ENCODE results near the gene ART4.

ART4 gene

DNA sequence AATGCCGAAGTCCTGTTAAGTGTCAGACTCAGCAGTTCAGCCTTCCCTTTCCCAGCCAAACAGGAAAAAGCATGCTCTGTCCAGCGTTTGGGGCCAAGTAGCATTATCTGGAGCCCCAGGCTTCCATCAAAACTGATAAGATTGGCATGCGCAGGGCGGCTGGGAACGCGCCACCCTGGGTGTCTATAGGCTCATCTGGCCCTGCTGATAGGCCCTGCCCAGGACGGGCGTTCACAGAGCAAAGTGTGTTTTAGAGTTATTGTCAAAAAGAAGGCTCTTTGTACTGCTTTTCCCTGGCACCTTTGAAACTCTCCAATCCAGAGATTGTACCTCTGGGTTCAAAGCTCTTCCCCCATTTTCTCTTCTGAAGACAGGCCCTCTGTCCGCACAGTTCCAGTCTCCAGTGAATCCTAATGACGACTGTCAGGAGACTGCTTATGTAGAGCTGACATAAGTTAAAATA lies at the start of gene ART4:
Gene ART4, minus strand, starts transcription at position 102 of the 463 bp plus-strand sequence. CDS start 413 bp downstream, outside the sequence.
- in situ Hi-C loops (cut with MboI; ENCODE audit: low sequenced_read_pairs) = loop anchor here (25.0 kb wide), 1 partner anchor 419 kb away; no protein-coding TSS in a partner anchor

DNA sequence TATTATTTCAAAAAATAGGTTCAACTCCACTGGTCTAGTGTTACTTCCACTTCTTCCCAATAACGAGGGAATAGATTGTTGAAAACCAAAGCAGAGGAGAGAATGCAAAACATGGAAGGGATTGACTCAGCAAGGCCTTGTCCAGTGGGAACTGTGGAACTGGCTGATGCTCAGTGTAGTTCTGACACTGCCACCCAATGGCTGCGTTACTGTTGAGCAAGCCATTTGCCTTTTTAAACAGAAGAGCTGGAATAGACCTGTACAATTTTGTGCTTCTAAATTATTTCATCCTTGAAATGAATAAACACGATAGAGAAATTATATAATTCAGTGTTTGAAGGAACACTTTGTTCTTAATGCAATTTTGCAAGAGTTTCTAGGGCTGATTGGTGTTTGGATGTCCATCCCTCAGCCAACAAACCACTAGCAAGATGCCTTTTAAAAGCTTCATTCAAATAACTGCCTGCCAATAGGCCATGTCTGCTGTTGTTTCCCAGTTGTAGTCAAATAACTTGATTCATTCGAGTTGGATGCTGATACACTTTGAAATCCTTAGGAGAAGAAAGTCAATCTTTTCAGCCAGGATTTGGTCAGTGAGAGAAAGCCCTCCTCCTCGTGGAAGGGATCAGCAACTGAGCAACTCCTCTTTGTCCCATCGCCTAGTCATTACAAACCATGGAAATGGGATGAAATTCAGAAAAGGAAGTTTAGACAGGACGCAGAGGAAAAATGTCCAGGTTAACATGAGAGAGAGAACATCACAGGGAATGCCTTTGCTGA lies 49.6 kb upstream of the ART4 start:
- in situ Hi-C loops (cut with MboI; ENCODE audit: low sequenced_read_pairs) = no loop called here

- in situ Hi-C loops (cut with MboI; ENCODE audit: low sequenced_read_pairs) = no loop called here
Observed at GRCh38 chr12:14890701-14891100, 47.4 kb upstream of the ART4 start.

DNA sequence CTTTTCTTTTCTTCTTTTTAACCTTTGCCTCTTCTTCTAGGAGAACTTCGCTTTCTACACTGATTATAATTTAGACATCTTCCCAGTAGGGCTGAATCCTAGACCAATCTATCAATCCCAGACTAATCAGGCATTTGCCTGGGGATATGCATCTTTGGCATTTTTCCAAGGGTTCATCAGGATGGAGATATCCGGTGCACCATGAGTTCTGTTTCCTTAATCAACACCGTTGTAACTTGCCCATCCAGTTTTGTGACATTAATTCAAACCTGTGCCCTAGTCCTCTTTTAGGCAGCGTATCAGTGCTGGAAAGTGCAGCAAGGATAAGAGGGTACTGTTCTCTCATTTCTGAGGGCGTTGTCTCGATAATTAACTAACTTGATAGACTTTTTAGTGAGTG lies 42.9 kb upstream of the ART4 start:
- in situ Hi-C loops (cut with MboI; ENCODE audit: low sequenced_read_pairs) = no loop called here

GRCh38 chr12:14885718-14886221 lies 42.4 kb upstream of the ART4 start, which contains the start of gene MGP:
TSS of gene MGP (minus strand) at chr12:14885854. CDS start at chr12:14885791, 63 bp downstream.
- in situ Hi-C loops (cut with MboI; ENCODE audit: low sequenced_read_pairs) = no loop called here

DNA sequence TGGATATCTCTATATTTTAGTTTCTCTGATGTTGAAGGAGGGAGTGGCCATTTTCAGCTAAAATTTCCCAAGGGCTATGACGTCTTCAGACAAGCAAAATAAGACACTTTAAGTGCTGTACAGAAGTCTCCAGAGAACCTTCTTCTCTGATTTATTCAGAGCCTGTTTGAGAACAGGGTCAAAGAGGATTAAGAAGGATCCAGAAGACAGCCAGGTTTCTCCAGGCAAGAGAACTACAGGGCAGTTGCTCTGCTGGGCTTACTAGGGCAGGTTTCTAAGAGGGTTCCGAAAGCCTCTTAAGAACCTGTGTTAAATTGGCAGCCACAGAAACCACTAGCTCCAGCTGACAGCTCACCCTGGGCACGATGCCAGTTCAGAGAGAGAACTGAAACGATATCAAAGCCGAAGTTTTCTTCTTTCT lies 41.1 kb upstream of the ART4 start:
- in situ Hi-C loops (cut with MboI; ENCODE audit: low sequenced_read_pairs) = no loop called here

DNA sequence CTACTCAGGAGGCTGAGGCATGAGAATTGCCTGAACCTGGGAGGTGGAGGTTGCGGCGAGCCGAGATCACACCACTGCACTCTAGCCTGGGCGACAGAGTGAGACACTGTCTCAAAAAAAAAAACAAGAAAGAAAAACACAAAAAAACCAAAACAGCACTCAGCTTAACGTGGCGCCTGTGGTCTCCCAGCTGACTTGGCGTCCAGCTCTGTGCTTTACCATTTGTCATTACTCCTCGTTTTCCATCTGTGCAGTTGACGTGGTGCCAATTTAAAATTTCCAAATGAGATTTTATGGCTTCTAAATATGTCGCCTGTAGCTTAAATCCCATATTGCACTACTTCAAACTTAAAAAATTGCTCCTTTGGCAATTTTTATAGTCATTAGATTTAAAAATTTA lies 40.4 kb upstream of the ART4 start:
- in situ Hi-C loops (cut with MboI; ENCODE audit: low sequenced_read_pairs) = no loop called here

GRCh38 chr12:14880890-14881453 lies 37.6 kb upstream of the ART4 start:
- in situ Hi-C loops (cut with MboI; ENCODE audit: low sequenced_read_pairs) = no loop called here

DNA sequence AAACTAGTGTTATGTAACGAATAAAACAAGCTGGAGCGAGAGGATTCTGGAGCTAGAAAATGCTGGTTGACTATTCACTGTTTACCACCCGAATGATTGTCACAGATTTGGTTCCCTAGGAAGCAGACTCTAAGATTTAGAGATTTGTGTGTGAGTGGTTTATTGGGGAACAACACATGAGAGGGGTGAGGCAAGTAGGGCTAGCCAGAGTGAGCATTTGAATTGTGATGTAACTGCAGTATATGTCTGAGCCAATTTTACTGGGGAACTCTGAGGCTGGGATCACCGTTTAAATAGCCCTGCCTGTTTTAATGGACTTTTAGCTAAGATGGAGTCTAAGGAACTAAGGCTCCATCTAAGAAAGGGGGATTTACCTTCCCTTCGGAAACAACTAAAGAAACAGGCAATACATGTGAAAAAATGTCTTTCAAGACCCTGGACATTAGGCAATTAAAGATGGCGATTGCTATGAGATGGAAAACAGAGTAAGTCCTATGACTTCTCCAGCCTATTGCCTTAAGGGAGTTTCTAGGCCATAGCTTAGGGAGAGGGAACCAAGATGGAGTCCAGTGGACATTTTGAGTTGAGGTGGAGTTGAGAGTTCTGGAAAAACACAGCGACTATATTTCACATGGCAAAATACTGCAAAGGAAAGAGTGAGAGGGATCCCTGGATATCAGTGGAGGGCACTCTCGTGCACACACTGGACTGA lies 36.1 kb upstream of the ART4 start:
- in situ Hi-C loops (cut with MboI; ENCODE audit: low sequenced_read_pairs) = no loop called here

DNA sequence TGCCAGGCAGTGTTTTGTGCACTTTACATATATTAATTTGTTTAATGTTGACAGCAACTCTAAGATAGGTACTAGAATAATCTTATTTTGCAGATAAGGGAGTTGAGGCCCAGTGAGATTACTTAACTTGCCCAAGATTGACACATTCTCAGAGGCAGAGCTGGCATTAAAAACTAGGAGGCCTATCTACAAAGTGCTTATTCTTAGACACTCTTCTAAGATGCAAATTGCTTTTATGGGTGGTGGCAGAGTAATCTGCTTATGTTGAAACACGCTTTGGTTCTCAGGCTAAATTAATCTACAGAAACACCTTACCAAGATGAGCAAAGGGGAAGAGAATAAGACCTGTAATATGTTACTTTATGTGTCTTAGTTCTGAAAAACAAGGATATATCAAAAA lies 35.2 kb upstream of the ART4 start:
- in situ Hi-C loops (cut with MboI; ENCODE audit: low sequenced_read_pairs) = no loop called here

DNA sequence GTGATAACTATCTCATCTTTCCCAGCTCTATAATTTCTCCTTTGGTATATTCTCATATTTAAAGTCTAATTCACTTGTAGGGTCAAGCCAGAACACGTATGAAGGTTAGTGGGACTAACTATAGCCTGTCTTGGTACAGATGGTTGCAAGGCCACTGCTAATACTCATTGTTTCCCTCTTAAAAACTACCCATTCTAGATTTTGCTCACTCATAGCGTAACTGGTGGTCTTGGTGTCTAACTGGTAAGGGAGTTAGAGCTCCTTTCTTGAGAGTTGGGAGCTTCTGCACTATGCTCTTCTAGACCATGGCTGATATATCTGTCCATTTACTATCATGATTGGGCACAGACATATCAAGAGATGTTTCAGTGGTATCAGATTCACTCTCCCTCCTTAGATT lies 33.5 kb upstream of the ART4 start:
- in situ Hi-C loops (cut with MboI; ENCODE audit: low sequenced_read_pairs) = no loop called here

DNA sequence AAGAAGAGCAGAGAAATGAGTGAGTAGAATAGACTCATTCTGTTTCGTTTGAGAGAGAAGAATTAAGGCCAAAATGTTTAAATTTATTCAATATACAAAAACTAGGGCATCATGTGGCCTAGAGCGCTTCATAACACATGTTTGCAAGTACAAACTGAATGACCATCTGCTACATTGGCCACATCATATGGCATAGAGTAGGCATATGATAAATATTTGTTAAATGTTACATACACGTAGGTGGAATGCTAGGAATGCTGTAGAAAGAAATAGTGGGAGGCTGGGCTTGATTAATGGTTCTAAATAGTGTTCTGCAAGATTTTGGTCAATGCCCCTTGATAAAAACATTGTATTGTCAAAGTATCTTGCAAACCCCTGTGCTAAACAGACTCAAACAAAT lies 31.6 kb upstream of the ART4 start:
- in situ Hi-C loops (cut with MboI; ENCODE audit: low sequenced_read_pairs) = no loop called here

DNA sequence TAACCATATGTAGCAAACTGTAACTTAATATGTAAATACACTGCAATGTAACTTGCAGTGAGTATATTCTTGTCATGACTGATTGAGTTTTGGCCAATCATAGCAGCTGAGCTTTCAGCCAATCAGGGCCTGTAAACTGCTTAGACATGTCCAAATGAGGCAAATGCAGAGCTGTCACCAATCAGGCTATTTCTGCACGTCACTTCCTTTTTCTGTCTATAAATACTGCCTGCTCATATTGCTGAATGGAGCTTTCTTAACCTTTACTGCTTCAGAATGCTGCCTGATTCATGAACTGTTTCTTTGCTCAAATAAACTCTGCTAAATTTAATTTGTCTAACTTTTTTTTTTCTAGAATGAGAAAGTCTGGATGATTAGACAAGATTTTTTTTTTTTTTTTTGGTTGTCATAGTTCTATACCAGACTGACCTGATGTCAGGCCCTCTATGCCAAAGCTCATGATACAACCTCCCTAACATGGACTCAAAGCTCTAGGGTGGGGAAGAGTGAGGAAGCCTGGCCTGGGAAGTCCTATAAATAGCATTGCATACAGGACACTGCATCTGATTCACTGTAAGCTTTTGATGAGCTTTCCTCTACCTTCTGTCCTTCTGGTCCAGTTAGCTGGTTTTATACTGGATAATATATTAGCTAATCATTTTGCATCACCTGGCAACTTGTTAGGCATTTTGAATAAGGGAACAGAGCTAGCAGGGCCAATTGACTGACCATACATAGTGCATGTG lies 30.3 kb upstream of the ART4 start:
- in situ Hi-C loops (cut with MboI; ENCODE audit: low sequenced_read_pairs) = no loop called here

DNA sequence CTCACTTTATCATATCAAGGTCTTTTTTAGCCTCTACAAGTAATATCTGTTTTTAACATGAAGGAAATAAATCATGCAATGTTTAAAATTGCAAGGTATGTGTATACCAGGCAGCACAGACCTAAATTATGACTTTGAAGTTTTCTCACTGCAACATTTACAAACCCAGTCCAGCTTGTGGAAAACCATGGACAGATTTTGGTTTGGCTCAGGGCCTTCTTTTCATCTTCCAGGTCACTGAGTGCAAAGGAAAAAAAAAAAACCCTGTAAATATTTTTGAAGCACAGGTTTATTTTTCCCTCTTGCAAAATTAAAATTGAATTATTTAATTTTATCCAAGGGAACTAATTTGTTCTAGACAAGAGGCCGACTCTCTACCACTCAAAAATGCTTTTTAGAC lies 28.6 kb upstream of the ART4 start:
- in situ Hi-C loops (cut with MboI; ENCODE audit: low sequenced_read_pairs) = no loop called here

- in situ Hi-C loops (cut with MboI; ENCODE audit: low sequenced_read_pairs) = no loop called here
Observed at GRCh38 chr12:14871247-14871646, 27.9 kb upstream of the ART4 start.

DNA sequence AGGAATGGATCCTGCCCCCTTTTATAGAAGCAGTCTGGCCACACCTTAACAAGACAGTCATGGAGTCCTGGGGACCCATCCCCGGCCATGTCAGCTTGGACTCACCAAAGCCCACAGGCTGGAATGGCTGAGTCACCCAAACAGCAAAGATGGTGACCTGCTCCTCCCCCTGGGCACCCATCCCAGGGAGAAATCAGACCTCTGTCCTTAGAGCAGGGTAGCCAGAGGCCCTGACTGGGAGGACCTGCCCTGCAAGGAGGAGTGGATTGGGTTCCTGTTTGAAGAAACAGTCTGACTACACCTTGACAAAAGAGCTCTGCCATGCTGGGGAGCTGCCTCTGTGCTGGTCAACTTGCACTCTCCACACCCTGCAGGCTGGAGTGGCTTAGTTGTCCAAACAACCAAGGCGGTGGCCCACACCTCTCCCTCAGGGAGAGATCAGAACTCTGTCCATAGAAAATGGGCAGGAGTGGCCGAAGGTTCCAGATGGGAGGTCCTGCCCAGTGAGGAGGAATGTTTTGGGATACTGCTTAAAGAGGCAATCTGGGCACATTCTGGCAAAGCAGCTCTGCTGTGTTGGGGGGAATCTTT lies 25.7 kb upstream of the ART4 start:
- in situ Hi-C loops (cut with MboI; ENCODE audit: low sequenced_read_pairs) = no loop called here

GRCh38 chr12:14860490-14860889 lies 17.2 kb upstream of the ART4 start:
- in situ Hi-C loops (cut with MboI; ENCODE audit: low sequenced_read_pairs) = no loop called here

GRCh38 chr12:14858513-14858912 lies 15.2 kb upstream of the ART4 start:
- in situ Hi-C loops (cut with MboI; ENCODE audit: low sequenced_read_pairs) = no loop called here

DNA sequence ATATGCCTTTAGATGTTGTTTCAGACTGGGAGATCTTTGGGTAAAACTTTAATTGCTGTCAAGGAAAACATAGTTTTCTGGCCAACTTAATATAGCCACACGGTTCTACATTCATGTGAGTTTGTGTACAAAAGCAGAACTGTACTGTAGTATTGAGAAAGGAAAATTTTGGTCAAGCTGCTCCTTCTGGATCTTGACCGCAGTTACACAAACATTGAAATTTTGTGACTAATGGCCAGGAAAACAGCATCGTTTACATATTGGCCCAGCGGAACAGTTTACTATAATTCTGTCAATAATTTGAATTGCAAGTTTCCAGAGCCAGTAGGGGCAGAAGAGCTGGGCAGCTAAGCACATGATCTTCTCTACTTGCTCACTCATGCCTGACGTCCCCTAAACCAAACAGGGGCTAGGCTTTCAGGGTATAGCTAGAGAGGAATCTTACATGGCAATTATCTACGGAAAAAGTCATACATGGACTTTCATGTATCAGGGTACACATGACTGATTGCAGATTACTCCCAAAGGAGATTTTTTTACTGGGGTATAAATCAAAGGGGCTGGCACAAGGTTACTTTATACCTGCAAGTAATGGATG lies 11.4 kb upstream of the ART4 start:
- in situ Hi-C loops (cut with MboI; ENCODE audit: low sequenced_read_pairs) = no loop called here

- in situ Hi-C loops (cut with MboI; ENCODE audit: low sequenced_read_pairs) = no loop called here
Observed at GRCh38 chr12:14853961-14854360, 10.6 kb upstream of the ART4 start.

Data from HL-60/S4 (cell line).